KG1 (cell line): ENCODE measurements around the gene TMEM250.
A peak's percentile ranks its signal among the peaks of the same experiment; 100 is the strongest.
"Not testable (repeated sequence)": the region's sequence is repeated elsewhere in the genome, so short reads cannot be mapped to it uniquely, and the experiment has no call there.

ENCODE experiments used
- DNase-seq: peaks from one replicate; lab custom pipeline; 2025; lab: John Stamatoyannopoulos, UW

The TMEM250 gene

DNA sequence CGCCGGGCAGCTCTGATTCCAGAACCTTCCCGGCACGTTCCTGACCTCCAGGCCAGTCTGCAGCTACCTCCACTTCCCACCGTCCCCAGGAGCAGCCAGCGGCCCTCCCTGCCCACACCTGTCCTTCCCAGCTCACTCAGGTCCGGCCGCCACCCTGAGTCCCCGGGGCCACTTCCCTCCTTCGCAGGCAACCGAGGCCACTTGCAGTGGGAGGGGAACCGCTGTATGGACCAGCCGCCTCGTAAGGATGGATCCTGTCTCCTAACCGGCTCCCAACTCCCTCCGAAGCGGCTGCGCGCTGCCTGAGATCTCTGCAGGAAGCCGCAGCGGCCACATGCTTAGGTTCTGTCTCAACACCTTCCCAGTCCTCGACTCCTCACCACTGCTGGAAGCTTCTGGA, 7.5 kb downstream of the TMEM250 start:
- no peak for DNase-seq

DNA sequence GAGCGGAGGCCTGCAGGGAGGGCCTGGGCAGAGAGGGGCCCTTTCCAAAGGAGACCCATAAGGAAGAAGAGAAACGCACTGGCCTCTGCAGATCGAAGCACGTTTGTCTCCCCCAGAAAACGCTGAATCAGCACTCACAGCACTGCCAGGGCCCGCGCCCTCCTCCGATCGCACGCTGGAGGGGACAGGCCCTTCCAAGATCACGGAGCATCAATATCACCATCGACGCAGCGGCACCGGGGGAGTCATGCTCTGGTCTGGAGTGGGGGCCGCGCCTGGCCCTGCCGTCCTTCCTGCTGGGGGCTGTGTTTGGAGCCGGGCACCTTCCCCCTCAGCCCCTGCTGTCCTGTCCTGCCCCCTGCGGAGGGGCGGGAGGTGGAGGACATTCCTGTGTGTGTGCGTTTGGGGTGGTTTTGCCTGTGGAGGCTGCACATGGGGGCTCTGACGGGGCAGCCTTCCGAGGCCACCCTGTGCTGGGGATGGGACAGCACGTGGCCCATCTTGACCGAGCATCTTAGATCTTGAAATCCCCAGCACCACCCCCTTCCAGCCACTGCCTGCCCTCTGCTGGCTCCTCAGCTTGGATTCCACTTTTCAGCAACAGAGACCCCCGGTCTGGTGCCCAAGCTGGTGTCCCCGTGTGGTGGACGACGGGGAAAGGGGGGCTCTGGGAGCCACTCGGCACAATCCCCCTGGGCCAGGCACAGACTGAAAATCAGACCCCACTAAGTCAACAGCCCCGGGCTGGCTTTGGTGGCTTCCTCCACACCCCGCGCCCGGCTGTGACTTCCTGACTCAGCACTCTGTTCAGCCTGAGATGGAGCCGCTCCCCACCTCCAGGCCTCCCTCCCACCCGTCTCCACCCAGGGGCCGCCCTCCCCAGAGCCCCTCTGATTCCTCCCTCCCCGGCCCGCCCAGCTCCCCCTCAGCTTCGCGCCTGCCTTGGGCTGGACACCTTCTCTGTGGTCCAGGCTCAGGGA, 8.3 kb downstream of the TMEM250 start:
- DNase-seq, result no peak

DNA sequence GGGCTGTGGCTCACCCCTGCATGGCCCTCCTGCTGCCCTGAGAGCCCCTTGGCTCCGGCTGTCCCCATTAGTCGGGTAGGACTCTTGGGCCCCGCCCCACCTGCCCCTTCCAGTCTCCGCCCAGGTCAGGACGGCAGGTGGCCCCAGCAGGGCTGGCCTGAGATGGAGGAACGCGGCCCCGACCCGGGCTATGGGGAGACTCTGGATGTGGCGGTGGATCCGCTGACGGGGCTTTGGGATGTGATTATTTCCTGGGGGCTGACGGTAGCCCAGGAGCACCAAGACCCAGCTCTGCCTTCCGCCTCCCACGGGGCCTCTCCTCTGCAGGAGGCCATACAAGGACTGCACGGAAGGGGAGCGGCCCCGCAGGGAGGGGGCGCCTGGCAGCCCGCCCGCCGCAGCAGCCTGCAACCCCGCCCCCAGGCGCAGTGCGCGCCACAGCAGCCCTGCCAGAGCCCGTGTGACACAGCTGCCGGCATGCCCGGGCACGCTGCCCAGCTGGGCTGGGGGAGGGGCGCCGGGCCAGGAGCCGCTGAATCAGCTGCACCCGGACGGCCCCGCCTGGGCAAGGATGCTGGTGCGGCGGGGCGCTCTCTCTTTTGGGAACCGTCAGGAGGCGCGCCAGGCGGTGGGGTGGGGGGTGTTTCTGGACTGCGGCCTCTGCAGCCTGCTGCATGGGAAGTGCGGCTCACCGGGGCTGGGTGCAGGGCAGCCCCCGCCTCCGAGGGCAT, 9.2 kb downstream of the TMEM250 start:
- DNase-seq, result peak; percentile 40

DNA sequence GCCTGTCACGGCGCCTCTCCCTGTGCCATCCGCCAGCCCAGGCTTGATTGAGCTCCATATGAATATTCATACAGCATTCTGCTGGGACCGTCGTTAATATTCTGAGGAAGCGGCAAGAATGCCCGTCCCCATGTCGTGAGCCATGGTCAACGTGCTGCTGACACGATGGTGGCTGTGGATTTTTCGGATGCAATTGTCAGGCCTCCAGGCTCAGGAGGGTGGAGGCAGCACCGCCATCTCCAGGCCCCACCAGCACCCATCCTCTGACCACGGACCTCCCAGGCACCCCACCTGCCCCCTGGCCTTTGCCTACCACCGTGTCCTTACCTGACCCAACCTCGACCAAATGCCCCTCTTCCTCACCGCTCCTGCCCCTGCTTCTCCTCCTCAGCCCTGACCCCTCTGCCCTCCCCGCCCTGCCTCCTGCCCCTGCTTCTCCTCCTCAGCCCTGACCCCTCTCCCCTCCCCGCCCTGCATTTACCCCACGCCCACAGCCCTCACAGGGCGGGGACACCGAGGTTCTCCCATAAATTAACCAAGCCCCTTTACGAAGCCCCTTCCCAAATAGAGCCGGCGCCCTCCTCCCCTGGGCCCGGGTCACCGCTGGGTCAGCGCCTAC, 9.9 kb downstream of the TMEM250 start:
- no peak for DNase-seq

DNA sequence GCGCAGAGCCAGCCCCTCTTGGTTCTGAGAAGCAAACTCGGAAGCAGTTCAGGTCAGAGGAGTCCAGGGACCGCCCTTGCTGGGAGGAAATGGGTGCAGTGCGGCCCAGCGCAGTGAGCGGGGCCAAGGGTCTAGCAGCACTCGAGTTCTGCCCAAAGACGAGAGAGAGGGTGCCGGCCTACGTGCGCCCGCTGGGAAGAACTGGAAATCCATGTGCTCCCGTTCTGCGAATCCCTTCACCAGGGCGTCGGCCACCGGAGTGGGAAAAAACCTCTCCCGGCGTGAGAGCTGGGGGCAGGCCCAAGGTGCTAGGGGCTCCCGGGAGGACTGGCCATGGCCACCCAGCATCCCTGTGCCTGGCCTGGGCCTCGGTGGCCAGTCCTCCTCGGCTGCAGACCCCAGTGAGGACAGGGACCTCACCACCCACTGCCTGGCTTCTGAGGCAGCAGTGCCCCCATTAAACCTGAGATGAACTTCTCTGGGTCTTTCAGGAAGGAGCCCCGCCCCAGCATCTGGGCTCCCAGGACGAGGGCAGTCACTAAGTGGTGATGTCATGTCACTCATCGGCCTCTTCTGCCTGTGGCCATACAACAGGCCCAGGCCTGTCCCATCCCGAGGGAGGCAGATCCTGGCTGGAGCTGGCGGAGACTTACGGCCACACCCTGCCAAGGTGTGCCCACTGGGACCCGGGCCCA, 10.6 kb downstream of the TMEM250 start:
- no peak for DNase-seq

DNA sequence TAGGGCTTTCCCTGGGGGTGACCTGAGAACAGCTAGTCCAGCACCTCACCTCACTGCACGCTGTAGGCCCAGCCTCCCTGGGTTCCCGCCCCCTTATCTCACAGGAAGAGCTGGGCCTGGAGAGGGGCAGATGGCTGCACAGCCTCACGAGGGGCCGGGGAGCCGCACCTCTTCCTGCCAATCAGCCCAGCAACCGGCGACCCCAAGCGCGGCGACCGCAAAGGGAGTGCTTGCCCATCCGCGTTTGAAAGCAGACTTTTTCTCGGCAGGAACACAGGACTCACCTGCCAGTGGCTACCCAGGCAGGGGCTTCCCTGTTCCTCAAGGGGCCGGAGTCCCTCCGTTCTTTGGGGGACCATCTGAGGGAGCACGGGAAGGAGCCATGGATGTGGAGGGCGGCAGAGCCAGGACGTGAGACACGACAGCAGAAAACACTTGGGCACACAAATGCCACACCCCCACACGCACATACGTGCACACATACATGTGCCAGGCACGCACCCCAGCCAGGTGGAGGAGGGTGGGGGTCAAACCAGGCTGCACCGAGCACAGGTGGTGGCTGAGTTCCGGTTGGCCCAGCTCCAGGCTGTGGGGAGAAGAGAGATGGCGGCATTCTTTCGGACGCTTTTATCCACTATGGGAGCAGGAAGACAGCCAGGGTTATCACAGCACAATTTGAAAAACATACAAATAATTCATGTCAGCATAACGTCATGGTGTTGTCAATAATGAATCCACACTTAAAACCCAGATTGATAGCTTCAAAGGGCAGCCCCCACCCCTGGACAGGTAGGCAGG, 11.3 kb downstream of the TMEM250 start:
- DNase-seq, result peak; percentile 45

DNA sequence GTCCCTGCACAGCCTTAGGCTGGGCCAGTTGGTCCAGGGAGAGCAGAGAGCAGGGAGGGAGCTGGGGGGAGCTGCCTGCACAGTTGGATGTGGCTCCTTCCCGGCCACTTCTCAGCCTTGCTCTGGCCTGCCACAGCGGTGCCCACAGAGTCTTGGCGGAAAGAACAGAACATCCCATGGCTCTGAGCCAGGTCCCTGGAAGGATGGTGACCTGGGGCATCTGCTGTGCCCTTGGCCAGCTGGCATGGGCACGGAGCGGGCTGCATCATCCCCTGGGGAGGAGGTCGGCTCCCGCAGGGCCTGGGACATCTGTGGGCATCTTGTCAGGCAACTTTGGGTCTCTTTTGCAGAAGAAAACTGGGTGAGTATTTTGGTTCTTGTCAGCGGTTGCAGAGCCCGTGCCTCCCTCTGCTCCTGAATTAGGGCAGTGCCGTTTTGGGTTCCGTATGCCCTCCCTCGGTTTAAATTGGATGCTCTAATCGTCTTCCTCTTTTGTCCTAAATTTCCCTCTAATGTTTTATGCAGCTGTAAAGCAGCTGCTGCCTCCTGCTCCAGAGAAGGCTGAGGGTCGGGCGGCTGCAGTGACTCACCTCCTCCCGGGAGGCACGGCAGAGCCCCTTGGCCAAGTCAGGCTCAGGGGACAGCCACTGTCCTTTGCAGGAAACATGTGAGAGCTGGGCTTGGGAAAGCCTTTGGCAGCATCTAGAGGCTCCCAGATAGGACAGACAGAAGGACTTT, 13.1 kb downstream of the TMEM250 start:
- no peak for DNase-seq

DNA sequence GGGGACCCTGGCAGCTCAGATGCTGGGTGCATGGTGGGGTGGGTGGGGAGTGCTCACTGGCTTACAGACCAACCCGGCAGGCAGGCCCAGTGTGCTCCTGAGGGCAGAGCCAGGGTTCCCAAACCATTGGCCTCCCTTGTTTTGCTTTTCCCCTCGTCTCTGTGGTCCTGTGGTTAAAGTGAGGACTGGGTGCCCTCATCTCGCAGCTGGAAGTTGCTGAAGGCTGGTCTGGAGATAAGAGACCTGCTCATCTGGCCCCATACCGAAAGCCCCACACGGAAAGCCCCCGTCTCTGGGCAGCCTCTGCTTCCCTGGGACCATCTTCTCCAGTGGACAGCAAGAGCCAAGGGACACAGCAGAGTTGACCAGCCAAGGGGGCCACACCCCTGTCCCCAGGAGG, 13.8 kb downstream of the TMEM250 start:
- no peak for DNase-seq

DNA sequence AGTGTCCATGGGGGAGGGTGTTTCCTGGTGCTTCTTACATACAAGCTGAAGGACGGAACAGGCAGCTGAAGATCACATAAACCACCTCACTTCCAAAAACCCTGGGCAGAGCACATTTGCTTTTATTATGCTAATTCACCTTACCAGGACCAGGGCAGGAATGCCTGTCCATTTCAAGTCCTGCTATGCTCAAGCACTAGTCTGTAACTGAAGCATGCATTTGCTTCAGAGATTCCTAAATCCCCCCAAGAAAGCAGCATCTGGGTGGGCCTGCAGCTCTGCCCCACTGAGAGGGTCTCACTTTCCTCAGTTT, 14.2 kb downstream of the TMEM250 start:
- DNase-seq, result no peak

DNA sequence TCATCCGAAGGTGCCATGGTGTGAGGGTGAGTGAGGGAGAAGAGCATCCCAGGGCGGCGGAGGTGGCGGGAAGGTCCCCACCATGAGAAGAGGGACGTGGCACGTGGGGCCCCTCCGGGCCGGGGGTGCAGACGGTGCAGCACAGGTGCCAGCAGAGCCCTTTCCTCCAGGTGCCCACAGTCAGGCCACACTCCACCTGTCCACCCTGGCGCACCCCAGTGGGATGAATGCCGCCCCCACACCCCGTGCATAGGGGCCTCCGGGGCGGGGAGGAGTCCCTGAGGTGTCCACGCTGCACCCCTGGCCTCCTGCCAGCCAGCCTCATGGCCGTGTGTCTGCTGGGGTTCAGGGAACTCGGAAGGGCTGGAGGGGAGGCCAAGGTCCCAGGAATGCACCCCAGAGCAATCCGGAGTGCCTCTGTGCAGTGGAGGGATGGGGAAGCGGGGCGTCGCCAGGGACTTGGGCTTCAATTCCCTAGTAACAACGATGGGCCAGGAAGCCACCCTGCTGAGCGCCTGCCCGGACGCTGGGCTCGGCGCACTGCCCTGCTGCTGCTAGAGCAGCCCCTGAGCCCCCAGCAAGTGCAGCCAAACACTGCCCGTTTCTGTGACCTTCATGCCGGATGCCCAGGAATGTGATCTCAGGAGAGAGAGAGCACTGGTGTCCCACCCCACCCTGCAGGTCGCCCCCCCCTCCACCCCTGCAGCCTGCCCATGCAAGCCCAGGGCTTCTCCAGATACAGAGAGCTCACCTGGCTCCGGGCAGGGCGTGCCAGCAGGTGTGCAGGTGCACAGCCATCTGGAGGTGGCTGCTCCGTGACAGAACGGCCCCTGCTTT, 14.8 kb downstream of the TMEM250 start:
- DNase-seq, result no peak

DNA sequence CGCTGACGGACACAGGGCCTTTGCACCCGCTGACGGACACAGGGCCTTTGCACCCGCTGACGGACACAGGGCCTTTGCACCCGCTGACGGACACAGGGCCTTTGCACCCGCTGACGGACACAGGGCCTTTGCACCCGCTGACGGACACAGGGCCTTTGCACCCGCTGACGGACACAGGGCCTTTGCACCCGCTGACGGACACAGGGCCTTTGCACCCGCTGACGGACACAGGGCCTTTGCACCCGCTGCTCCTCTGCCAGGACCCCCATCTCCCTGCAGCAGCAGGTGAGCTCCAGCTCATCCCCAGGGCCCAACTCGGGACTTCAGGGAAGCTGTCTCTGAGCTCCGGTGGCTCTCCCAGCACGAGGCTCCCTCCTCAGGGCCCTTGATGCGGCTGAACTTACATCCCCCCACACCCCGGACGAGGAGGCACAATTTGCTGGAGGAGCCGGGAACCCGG, 17.0 kb downstream of the TMEM250 start:
- DNase-seq, result not testable (repeated sequence)

DNA sequence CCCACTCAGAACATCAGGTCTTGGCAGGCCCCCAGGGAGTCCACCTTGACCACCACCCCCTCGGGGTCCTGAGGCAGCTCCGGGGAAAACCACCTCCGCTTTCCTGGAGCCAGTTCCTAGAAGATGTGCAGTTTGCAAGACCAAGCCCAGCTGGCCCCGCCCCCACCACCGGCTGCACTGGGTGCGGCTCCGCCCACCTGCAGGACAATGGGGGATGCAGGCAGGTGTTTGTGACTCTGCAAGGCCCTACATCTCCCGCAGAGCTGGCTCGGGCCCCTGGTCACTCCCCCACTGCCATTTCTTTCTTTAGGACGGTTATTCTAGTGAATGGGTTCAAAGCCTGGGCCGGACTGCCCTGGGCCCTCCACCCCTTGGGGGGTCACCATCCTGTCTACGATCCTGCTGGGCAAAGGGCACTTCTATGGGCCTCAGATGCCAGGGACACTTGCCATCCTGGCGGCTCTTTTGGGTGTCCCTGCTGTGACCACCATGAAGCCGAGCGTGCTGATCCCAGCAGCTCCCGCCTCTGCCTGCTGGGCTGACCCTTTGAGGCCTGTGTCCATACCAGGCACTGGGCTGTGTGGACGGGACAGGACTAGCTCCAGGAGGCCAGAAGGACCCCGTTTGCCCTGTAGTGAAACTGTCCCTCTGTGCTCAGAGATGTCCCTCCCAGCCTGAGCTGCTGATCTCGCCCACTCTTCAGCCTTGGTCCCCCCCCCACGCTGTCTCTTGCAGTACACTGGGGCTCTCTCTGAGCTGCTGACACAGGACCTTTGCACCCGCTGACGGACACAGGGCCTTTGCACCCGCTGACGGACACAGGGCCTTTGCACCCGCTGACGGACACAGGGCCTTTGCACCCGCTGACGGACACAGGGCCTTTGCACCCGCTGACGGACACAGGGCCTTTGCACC, 17.7 kb downstream of the TMEM250 start:
- DNase-seq, result no peak

DNA sequence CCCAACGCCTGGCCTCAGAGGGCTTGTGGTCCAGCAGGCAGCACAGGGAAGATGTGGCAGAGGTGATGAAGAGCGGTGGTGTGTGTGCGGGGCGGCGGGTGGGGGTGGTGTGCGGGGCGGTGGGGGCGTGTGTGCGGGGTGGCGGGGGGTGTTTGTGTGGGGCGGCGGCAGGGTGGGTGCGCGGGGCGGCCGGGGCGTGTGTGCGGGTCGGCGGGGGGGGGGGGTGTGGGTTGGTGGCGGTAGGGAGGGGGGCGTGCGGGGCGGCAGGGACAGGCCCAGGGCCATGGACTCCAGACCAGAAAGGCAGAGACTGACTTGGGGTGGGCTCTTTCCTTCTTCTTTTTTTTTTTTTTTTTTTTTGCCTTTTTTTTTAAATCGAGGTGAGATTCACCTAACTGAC, 19.1 kb downstream of the TMEM250 start:
- DNase-seq, result no peak

DNA sequence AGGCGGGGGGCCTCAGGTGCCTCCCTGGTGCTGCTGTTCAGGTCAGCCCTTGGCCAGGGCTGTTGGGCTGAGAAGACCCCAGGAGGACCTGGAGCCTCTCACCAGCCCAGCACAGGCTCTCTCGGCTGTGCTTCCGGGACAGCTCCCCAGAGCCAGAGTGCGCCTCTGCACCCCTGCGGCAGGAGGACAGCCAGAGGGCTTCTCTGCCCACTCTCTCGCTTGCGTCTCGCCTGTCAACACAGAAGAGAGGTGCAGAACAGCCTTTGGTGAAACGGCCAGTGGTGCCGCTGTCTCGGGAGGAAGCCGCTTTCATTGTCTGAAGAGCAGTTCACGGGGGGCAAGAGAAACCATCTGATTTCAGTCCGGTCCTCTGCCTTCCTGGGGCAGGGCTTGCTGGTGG, 19.8 kb downstream of the TMEM250 start:
- no peak for DNase-seq

DNA sequence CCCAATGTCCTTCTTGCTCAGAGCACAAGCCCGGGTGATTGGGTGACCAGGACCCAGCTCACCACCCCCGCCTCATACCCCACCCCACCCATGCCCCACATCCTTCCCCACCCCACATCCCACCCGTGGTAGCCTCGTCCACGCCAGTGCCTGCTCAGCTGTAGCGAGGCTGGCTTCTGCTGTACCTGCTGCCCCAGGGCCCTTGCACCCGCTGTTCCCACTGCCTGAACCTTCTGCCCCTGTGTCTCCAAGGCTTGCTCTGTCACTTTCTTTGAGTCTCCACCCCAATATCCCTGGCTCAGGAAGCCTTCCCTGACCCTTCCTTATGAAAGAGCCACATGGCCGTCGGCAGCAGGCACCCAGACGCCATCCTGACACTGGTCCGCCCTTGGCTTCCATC, 20.5 kb downstream of the TMEM250 start:
- DNase-seq, result no peak

DNA sequence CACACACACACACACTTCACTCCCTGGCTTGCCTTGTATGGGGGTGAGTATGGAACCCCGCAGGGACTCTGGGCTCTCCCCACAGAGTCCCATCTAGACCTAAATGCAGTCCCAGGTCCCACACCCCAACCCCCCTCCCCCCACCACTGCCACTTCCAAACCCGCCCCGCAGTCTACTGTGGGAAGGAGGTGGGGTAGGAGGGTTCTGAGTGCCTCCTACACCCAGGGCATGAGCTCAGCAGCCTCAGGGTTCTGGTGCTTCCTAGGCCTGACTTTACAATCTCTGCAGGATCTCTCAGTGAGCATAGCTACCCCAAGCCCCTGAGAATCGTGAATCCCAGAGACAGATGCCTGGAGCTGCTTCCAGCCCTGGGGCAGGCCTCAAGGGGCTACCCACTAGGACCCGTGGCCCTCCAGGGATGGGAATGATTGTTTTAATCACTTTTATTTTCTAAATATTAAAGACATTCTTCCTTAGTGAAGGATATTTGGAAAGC, 22.1 kb downstream of the TMEM250 start:
- no peak for DNase-seq

DNA sequence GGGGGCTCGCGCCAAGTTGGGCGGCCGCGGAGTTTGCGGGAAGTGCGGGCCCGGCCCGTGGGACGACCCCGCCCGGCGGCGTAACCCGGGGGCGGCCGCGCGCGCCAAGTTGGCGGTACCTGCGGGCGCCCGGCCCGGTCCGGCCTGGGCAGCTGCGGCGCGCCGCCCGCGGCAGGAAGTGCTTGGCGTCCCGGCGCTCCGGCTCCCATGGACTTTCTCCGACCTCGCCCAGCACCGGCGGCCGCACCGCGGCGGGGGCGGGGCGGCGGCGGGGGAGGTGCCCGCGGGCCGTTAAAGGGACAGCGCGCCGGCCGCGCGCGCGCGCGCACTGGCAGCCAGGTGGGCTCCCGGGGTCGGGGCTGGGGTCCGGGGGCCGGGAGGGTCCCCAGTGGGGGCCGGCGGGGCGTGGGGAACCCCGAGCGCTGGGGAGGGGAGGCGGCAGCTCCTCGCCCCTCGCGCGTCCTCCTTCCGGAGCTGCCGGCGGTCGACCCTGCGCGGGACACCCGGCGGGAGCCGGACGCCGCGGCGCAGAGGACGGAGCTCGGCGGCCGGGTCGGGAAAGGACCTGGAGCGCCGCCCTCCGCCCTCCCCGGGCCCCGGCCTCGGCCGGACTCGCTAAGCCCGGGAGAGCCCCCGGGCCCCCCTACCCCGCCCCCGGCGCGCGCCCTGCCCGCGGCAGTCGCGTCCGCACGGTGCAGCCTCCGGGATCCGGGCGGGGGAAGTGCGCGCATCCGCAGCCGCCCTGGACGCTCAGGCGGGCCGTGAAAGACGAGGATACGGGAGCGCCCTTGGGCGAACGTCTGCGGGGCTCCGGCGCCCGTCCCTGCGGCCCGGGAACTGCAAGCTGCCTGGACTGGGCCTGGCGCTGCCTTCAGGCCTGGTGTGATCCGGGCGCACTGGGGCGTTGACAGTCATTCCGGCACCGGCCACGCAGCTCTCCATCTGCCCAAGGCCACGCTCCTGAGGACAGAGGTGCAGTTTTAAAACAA, 23.3 kb downstream of the TMEM250 start, which contains the start of gene NACC2:
NACC2 (minus strand) TSS at position 220 of the 989 bp plus-strand sequence. CDS start 44,768 bp downstream, outside the sequence.
- no peak for DNase-seq
